ENCODE measurements around the gene PBXIP1. TPM values are rescaled to one million over a fixed set of nuclear protein-coding genes. Genes with fewer than 3 reads are reported as not detected.

PBXIP1 gene
- total and polyA plus RNA-seq, 2 of the 13 experiments (the other 11 are each of a cell fraction or from before 2014, with no cell fraction given) = 16.3 to 31.9 TPM

DNA sequence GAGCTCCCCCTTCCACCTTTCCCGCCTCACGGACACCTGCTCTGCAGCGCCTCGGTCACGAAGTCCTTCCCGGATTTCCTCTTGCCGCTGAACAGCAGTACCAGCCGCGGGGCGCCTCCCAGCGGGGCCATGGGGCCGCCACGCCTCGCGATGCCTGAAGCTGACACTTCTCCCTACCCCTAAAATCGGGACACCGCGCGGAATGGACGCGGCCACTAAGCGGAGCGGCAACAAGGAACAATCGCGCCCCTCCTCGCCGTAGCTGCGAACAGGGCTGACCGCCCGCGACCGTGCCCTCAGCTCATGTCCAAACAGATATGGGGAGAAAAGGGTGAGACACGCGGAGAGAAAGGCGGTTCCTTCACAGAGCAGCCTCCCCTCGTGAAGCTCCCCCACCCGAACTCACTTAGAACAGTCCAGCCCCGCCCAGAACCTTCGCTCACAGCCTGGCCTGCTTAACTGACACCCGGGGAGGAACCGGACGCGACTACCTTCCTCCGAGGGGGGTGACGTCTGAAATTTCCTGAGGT is 19.3 kb downstream of the PBXIP1 start, which contains the start of gene PMVK (continued):
- TF ChIP-seq ZNF703 (CRISPR knock-in tag; IDR thresholded peaks at IDR 0.05; ENCODE audit: borderline replicate concordance) (peak; percentile 81), HOXA7 (CRISPR knock-in tag; IDR thresholded peaks at IDR 0.05) (no peak; the same call in 1 of the 2 replicates), ZNF354B (CRISPR knock-in tag; IDR thresholded peaks at IDR 0.05) (peak; percentile 93; the same call in 1 of the 2 replicates), SRSF1 (optimal IDR thresholded peaks at IDR 0.05; ENCODE audit: low read depth, low read length) (peak; percentile 43), ZNF782 (CRISPR knock-in tag; IDR thresholded peaks at IDR 0.05; ENCODE audit: borderline replicate concordance) (peak; percentile 100), ZFP90 (CRISPR knock-in tag; IDR thresholded peaks at IDR 0.05; ENCODE audit: borderline replicate concordance) (peak; percentile 83; the same call in 1 of the 2 replicates), KLF15 (CRISPR knock-in tag; IDR thresholded peaks at IDR 0.05; ENCODE audit: borderline replicate concordance) (peak; percentile 97; the same call in 1 of the 2 replicates), ZNF7 (CRISPR knock-in tag; IDR thresholded peaks at IDR 0.05) (0 out of 2 replicates have a peak, but pooled peaks have one; percentile 27), SIX4 (CRISPR knock-in tag; IDR thresholded peaks at IDR 0.05) (peak; percentile 72; the same call in 1 of the 2 replicates), ZNF484 (CRISPR knock-in tag; IDR thresholded peaks at IDR 0.05; ENCODE audit: borderline replicate concordance, low read depth) (peak; percentile 93; the same call in 1 of the 2 replicates), HIVEP1 (CRISPR knock-in tag; IDR thresholded peaks at IDR 0.05) (peak; percentile 98), POLR2A (IDR thresholded peaks at IDR 0.05; ENCODE audit: insufficient read depth in 1 of 2, low read depth in 2 of 2, low read length in 2 of 2) (peak; percentile 67 to 77), ZNF589 (CRISPR knock-in tag; conservative IDR thresholded peaks at IDR 0.05) (peak; percentile 100), MIXL1 (CRISPR knock-in tag; IDR thresholded peaks at IDR 0.05) (peak; percentile 88)
- TF ChIP-seq, protein P1, sequence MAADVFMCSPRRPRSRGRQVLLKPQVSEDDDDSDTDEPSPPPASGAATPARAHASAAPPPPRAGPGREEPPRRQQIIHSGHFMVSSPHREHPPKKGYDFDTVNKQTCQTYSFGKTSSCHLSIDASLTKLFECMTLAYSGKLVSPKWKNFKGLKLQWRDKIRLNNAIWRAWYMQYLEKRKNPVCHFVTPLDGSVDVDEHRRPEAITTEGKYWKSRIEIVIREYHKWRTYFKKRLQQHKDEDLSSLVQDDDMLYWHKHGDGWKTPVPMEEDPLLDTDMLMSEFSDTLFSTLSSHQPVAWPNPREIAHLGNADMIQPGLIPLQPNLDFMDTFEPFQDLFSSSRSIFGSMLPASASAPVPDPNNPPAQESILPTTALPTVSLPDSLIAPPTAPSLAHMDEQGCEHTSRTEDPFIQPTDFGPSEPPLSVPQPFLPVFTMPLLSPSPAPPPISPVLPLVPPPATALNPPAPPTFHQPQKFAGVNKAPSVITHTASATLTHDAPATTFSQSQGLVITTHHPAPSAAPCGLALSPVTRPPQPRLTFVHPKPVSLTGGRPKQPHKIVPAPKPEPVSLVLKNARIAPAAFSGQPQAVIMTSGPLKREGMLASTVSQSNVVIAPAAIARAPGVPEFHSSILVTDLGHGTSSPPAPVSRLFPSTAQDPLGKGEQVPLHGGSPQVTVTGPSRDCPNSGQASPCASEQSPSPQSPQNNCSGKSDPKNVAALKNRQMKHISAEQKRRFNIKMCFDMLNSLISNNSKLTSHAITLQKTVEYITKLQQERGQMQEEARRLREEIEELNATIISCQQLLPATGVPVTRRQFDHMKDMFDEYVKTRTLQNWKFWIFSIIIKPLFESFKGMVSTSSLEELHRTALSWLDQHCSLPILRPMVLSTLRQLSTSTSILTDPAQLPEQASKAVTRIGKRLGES (CRISPR knock-in tag; IDR thresholded peaks at IDR 0.05; ENCODE audit: borderline replicate concordance) = peak; percentile 93; the same call in 1 of the 2 replicates
- TF ChIP-seq, protein P2, sequence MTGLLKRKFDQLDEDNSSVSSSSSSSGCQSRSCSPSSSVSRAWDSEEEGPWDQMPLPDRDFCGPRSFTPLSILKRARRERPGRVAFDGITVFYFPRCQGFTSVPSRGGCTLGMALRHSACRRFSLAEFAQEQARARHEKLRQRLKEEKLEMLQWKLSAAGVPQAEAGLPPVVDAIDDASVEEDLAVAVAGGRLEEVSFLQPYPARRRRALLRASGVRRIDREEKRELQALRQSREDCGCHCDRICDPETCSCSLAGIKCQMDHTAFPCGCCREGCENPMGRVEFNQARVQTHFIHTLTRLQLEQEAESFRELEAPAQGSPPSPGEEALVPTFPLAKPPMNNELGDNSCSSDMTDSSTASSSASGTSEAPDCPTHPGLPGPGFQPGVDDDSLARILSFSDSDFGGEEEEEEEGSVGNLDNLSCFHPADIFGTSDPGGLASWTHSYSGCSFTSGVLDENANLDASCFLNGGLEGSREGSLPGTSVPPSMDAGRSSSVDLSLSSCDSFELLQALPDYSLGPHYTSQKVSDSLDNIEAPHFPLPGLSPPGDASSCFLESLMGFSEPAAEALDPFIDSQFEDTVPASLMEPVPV (CRISPR knock-in tag; IDR thresholded peaks at IDR 0.05) = peak; percentile 99
- TF ChIP-seq, protein P3, sequence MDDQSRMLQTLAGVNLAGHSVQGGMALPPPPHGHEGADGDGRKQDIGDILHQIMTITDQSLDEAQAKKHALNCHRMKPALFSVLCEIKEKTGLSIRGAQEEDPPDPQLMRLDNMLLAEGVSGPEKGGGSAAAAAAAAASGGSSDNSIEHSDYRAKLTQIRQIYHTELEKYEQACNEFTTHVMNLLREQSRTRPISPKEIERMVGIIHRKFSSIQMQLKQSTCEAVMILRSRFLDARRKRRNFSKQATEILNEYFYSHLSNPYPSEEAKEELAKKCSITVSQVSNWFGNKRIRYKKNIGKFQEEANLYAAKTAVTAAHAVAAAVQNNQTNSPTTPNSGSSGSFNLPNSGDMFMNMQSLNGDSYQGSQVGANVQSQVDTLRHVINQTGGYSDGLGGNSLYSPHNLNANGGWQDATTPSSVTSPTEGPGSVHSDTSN (CRISPR knock-in tag; IDR thresholded peaks at IDR 0.05; ENCODE audit: borderline replicate concordance) = peak; percentile 54; the same call in 1 of the 2 replicates
- TF ChIP-seq, protein P4, sequence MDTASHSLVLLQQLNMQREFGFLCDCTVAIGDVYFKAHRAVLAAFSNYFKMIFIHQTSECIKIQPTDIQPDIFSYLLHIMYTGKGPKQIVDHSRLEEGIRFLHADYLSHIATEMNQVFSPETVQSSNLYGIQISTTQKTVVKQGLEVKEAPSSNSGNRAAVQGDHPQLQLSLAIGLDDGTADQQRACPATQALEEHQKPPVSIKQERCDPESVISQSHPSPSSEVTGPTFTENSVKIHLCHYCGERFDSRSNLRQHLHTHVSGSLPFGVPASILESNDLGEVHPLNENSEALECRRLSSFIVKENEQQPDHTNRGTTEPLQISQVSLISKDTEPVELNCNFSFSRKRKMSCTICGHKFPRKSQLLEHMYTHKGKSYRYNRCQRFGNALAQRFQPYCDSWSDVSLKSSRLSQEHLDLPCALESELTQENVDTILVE (CRISPR knock-in tag; IDR thresholded peaks at IDR 0.05) = peak; percentile 92
- TF ChIP-seq, protein P5, sequence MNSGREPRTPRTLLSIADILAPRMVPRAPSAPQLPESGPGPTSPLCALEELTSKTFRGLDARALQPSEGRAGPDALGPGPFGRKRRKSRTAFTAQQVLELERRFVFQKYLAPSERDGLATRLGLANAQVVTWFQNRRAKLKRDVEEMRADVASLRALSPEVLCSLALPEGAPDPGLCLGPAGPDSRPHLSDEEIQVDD (CRISPR knock-in tag; IDR thresholded peaks at IDR 0.05; ENCODE audit: borderline replicate concordance) = peak; percentile 98; the same call in 1 of the 2 replicates
- TF ChIP-seq, protein P6, sequence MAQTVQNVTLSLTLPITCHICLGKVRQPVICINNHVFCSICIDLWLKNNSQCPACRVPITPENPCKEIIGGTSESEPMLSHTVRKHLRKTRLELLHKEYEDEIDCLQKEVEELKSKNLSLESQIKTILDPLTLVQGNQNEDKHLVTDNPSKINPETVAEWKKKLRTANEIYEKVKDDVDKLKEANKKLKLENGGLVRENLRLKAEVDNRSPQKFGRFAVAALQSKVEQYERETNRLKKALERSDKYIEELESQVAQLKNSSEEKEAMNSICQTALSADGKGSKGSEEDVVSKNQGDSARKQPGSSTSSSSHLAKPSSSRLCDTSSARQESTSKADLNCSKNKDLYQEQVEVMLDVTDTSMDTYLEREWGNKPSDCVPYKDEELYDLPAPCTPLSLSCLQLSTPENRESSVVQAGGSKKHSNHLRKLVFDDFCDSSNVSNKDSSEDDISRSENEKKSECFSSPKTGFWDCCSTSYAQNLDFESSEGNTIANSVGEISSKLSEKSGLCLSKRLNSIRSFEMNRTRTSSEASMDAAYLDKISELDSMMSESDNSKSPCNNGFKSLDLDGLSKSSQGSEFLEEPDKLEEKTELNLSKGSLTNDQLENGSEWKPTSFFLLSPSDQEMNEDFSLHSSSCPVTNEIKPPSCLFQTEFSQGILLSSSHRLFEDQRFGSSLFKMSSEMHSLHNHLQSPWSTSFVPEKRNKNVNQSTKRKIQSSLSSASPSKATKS (CRISPR knock-in tag; IDR thresholded peaks at IDR 0.05) = peak; percentile 99
